Measurements from ENCODE around the gene TUG1. TPM values are rescaled to one million over a fixed set of nuclear protein-coding genes. Genes with fewer than 3 reads are reported as not detected.

TUG1 gene
- polyA plus RNA-seq, 1 of the 3 experiments (the other 2 are of a cell fraction): 46.8 TPM

DNA sequence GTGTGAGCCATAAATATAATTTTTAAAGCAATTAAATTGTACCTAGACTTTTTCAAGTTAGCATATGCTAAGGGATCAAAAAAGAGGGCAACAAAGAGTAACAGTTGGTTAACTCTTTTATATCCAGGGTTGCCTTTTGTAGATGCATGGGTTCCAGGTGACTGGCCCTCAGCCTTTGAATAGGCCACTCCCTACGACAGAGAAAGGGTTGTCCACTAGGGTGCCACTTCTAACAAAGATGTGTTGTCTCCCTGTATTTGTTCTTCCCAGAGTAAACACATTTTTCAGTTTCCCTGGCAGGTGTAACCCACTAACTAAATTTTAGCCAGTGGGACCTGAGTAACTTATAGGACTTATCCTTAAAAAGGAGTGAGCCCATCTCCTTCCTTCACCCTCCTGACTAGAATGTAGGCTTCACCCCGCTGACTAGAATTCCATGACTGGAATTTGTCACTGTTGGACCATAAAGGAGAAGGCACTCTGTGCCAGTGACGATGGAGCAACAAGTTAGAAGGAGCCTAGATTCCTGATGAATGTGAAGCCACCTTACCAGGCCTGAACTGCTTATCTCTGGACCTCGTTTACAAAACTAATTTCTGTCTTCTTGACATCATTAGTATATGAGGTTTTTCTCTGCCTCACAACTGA lies 16.6 kb downstream of the TUG1 start:
- H3F3A ChIP-seq (replicated peaks; ENCODE audit: insufficient read depth): no peaks in the 10 kb centered on the region
- H3K4me1 ChIP-seq (ENCODE audit: control insufficient read depth in 1 of 2, insufficient read depth in 2 of 2, low read depth in 1 of 2, low read length in 1 of 2): no peaks in the 10 kb centered on the region
- WGBS (ENCODE audit: low lambda C conversion rate): 36% methylated on average over 4 of the region's 4 CpGs
- no peak overlapping the region for H3K4me3 ChIP-seq (ENCODE audit: low read depth in 2 of 2, low read length in 1 of 2)
- no peaks in the 10 kb centered on the region for H3K27me3 ChIP-seq (ENCODE audit: insufficient read depth)
- ChIA-PET POLR2A (no interaction called here), CTCF (no interaction called here)
- H3K36me3 ChIP-seq (replicated peaks in 1 of 2; ENCODE audit: control insufficient read depth in 1 of 2, insufficient read depth in 2 of 2, low read length in 1 of 2): no peaks in the 10 kb centered on the region
- no peak for DNase-seq
- H3K4me2 ChIP-seq: no peak overlapping the region
- no peak overlapping the region for H3K27ac ChIP-seq (ENCODE audit: low read depth in 2 of 2, low read length in 1 of 2)
- no peaks in the 10 kb centered on the region for H3K9me3 ChIP-seq
- no peak overlapping the region for H2AFZ ChIP-seq (ENCODE audit: low read depth)
- H4K20me1 ChIP-seq (ENCODE audit: insufficient read depth): no peaks in the 10 kb centered on the region
- H3K9ac ChIP-seq: no peak overlapping the region
- no peaks in the 10 kb centered on the region for H3K9me2 ChIP-seq
- no peaks in the 10 kb centered on the region for H3K79me2 ChIP-seq (ENCODE audit: insufficient read depth)
- TF ChIP-seq RAD21 (IDR thresholded peaks at IDR 0.05; ENCODE audit: low read length) (no peak), YY1 (IDR thresholded peaks at IDR 0.05; ENCODE audit: low read depth) (no peak), RXRA (IDR thresholded peaks at IDR 0.05; ENCODE audit: borderline replicate concordance, low read depth) (no peak), MEF2A (IDR thresholded peaks at IDR 0.05; ENCODE audit: borderline replicate concordance, low read depth) (no peak), NFIC (IDR thresholded peaks at IDR 0.05; ENCODE audit: borderline replicate concordance) (no peak), FOXM1 (IDR thresholded peaks at IDR 0.05; ENCODE audit: low read depth) (no peak), GABPA (IDR thresholded peaks at IDR 0.05; ENCODE audit: low read depth) (no peak), SIN3A (IDR thresholded peaks at IDR 0.05; ENCODE audit: borderline replicate concordance, low read depth, low read length) (no peak), CHD2 (IDR thresholded peaks at IDR 0.05; ENCODE audit: low read length, partially characterized antibody) (no peak)
- TF ChIP-seq, protein P1, sequence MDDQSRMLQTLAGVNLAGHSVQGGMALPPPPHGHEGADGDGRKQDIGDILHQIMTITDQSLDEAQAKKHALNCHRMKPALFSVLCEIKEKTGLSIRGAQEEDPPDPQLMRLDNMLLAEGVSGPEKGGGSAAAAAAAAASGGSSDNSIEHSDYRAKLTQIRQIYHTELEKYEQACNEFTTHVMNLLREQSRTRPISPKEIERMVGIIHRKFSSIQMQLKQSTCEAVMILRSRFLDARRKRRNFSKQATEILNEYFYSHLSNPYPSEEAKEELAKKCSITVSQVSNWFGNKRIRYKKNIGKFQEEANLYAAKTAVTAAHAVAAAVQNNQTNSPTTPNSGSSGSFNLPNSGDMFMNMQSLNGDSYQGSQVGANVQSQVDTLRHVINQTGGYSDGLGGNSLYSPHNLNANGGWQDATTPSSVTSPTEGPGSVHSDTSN (IDR thresholded peaks at IDR 0.05): no peak
- TF ChIP-seq, protein P2, sequence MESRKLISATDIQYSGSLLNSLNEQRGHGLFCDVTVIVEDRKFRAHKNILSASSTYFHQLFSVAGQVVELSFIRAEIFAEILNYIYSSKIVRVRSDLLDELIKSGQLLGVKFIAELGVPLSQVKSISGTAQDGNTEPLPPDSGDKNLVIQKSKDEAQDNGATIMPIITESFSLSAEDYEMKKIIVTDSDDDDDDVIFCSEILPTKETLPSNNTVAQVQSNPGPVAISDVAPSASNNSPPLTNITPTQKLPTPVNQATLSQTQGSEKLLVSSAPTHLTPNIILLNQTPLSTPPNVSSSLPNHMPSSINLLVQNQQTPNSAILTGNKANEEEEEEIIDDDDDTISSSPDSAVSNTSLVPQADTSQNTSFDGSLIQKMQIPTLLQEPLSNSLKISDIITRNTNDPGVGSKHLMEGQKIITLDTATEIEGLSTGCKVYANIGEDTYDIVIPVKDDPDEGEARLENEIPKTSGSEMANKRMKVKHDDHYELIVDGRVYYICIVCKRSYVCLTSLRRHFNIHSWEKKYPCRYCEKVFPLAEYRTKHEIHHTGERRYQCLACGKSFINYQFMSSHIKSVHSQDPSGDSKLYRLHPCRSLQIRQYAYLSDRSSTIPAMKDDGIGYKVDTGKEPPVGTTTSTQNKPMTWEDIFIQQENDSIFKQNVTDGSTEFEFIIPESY (IDR thresholded peaks at IDR 0.05; ENCODE audit: borderline replicate concordance, low read depth): no peak
- TF ChIP-seq, protein P3, sequence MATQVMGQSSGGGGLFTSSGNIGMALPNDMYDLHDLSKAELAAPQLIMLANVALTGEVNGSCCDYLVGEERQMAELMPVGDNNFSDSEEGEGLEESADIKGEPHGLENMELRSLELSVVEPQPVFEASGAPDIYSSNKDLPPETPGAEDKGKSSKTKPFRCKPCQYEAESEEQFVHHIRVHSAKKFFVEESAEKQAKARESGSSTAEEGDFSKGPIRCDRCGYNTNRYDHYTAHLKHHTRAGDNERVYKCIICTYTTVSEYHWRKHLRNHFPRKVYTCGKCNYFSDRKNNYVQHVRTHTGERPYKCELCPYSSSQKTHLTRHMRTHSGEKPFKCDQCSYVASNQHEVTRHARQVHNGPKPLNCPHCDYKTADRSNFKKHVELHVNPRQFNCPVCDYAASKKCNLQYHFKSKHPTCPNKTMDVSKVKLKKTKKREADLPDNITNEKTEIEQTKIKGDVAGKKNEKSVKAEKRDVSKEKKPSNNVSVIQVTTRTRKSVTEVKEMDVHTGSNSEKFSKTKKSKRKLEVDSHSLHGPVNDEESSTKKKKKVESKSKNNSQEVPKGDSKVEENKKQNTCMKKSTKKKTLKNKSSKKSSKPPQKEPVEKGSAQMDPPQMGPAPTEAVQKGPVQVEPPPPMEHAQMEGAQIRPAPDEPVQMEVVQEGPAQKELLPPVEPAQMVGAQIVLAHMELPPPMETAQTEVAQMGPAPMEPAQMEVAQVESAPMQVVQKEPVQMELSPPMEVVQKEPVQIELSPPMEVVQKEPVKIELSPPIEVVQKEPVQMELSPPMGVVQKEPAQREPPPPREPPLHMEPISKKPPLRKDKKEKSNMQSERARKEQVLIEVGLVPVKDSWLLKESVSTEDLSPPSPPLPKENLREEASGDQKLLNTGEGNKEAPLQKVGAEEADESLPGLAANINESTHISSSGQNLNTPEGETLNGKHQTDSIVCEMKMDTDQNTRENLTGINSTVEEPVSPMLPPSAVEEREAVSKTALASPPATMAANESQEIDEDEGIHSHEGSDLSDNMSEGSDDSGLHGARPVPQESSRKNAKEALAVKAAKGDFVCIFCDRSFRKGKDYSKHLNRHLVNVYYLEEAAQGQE (IDR thresholded peaks at IDR 0.05; ENCODE audit: low read depth, low read length): no peak
- TF ChIP-seq, protein P4, sequence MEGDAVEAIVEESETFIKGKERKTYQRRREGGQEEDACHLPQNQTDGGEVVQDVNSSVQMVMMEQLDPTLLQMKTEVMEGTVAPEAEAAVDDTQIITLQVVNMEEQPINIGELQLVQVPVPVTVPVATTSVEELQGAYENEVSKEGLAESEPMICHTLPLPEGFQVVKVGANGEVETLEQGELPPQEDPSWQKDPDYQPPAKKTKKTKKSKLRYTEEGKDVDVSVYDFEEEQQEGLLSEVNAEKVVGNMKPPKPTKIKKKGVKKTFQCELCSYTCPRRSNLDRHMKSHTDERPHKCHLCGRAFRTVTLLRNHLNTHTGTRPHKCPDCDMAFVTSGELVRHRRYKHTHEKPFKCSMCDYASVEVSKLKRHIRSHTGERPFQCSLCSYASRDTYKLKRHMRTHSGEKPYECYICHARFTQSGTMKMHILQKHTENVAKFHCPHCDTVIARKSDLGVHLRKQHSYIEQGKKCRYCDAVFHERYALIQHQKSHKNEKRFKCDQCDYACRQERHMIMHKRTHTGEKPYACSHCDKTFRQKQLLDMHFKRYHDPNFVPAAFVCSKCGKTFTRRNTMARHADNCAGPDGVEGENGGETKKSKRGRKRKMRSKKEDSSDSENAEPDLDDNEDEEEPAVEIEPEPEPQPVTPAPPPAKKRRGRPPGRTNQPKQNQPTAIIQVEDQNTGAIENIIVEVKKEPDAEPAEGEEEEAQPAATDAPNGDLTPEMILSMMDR (IDR thresholded peaks at IDR 0.05): no peak
